Activated CD8-positive, alpha-beta memory T cell treated with anti-CD3 and anti-CD28 coated beads, Interleukin-2, amount 50 U/mL, for 1 hour (primary cell): ENCODE results near the gene ALX3.
"Not testable (repeated sequence)": the region's sequence is repeated elsewhere in the genome, so short reads cannot be mapped to it uniquely, and the experiment has no call there.

ENCODE experiments used
- DNase-seq: peaks from one replicate; pipeline ENCODE4 v3.0.0-alpha.2; 2020; ENCODE audit errors: extremely low read depth

Gene ALX3

DNA sequence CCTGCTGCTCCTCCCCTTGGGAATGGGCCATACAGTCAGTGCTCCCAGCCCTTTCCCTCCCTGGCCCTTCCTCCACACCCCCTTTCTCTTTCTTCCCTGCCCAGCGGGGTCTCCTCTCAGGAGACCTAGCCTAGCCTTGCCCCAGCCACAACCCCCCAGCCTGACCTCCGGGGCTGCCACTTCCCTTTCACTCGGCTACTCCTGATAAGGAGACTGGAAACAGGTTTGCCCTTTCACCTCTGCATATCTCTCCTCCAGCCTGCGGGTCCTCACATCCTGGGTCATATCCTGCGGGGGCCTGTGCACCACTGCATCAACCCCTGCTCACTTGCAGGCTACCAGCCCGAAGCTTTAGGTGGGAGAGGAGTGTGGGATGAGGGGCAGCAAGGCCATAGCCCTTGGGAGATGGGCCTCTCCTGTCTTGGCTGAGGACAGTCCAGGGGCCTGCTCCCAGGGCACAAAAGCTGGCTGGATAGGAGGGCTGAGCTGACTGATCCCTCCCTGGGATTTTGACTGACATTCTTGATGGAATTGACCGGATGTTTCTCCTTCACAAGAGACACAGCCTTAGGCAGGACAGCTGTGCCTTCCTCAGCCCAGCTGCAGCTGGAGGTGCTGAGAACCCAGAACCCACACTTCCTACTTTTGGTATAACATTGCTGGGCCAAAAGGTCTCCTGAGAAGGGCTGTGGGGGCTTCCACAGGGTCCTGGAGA, 19.2 kb upstream of the ALX3 start:
- no peak for DNase-seq

- DNase-seq = no peak
Measured at GRCh38 chr1:110088739-110089316, 18.4 kb upstream of the ALX3 start.

DNA sequence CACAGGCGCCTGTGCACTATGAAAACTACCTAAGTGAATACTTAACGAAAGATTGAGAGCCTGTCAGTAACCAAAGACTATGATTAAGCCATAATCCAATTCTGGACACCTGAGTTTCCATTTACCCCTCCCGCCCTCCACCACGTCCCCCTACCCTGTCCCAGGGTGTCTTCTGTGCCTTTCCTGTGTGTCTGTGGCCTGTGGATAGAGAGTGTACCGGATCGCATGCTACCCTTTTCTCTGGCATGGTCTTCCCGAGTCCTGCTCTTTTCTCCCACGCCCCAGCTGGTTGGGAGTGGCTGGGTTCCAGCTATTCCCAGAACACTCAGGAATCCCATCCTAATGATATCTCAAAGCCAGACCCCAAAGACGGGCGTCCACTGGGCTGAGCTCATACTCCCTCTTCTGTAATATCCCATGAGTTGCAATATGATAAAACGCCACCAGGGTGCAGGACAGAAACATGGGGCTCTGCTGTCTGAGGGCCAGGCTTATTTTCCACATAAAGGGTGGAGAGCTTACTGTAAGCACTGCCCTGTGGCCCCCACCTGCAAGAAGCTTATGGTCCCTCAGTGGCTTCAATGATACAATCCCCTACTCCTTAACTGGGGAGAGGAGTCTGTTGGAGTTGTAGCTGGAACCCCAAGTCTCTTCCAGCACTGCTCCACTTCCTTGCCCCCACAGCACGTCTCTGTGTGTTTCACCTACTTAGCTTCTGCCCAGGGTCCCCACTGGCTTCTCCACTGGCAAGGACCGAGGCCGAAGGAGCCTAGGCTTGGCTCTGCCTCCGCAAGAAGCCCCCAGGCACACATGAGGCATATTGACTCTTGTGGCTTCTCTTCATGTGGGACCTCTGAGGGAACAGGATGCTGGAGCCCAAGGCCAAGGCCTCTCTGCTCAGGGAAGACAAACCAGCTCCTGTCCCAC, 17.6 kb upstream of the ALX3 start:
- no peak for DNase-seq

DNA sequence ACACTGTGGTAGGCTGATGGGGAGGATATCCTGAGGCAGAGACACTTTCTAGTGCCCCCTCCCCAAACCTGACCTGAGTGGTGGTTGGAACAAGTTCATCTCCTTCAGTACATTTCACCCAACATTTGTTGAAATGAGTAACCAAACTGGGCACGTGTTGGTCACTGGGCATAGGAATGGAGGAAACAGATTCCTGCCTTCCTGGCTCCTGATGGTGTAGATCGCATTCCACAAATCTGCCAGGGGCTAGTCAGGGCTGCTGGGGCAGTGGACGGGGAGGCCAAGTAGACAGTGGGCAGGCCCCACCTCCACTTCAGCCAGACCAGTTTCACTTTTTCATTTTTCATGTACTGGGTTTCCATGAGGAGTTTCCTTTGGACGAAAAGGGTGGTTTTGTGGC, 16.5 kb upstream of the ALX3 start:
- no peak for DNase-seq

GRCh38 chr1:110085671-110086070, 15.2 kb upstream of the ALX3 start:
- DNase-seq = no peak

DNA sequence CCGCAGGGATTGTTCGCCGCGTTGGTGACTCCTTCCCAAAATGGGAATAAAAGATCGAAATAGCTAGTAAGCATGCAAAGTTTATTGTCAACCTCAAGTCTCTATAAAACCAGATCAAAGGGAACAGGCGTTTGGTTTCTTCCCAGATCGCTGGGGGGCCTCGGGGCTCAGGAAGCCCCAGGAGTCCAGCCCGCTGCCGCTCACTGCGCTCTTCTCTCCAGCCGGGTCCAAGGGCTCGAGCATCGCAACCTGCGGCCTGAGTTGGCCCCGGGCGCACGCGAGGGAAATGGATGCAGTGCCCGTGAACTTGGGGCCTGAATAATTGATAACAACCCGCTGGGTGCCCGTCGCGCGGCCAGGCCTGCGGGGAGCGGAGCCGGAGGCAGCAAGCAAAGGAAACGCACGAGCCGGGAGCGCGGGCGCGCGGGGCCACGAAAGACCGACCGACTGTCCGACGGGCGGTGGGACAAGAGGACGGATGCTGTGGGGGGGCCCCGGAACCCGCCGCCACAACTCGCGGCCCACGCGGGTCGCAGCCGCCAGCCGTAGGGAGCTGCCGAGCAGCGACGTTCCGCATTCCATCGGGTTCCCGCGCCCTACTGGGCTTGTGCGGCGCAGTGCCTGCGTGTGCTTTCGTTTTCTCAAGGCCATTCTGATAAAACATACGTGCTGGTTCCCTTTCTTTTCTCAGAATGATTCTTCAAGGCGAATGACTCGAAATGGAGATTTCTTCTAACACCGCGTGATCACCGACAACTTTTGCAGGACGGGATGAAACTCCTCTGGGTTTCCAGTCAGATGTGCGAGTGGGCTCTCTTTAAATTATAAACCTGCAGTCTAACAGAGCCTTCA, 14.0 kb upstream of the ALX3 start:
- no peak for DNase-seq

- DNase-seq = no peak
Measured at GRCh38 chr1:110083866-110084226, 13.4 kb upstream of the ALX3 start.

GRCh38 chr1:110083061-110083865, 12.8 kb upstream of the ALX3 start:
- DNase-seq = no peak

DNA sequence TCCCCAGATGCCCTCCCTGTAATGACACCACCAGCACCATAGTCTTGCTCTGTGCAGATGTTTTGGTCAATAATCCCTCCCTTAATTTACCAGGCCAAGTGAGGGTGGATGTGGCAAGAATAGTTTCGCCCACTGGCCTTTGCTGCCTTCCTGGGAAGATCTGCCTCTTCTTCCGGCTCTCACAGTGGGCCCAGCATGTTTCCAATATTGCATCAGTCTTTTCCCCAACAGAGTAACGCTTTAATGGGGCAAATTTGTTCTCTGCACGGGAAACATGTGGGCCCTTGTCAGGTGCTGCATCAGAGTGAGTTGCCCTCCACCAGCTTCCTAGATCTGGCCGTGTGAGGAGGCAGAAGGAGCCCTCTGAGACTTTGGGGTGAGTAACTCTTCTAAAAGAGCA, 12.0 kb upstream of the ALX3 start:
- no peak for DNase-seq

- no peak for DNase-seq
Measured at GRCh38 chr1:110081061-110081460, 10.6 kb upstream of the ALX3 start.

GRCh38 chr1:110079995-110080394, 9.5 kb upstream of the ALX3 start:
- DNase-seq = not testable (repeated sequence)

- no peak for DNase-seq
Measured at GRCh38 chr1:110076789-110077500, 6.5 kb upstream of the ALX3 start.

DNA sequence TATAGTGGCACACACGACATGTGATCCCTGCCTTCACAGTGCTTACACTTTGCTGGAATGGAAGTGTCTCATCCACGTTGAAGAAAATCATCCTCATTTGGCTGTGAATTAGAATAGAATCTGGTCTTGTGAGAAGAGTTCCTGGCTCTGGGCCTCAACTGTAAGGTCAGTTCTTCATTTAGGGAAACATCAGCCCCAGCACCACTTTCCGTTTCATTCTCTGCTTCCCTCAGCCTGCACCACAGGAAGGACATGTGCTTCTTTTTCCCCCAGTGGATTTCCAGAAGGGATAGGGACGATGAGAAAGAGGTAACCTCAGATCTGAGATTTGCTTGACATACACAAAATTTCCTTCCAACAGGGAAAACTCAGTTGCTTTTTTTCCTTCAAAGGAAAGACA, 3.7 kb upstream of the ALX3 start:
- no peak for DNase-seq

DNA sequence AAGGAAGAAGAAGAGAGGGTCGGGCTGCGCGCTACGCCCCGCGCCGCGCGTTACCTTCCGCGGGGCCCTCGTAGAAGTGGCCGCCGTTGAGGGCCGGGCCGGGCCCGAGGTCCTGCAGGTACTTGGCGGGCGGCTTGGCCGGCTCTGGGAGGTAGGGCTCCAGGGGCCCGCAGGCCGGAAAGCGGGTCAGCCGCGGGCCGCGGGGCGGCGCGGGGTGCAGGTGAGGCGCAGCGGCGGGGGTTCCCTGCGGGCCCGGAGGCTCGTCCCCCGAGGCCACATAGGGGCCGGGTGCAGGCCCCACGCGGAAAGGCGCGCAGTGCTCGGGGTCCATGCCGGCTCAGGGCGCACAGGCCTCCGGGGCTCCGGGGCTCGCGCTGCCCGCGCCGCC, 196 bp downstream of the ALX3 start:
- no peak for DNase-seq

- DNase-seq = no peak
Measured at GRCh38 chr1:110069404-110070281, 829 bp downstream of the ALX3 start.

- DNase-seq = no peak
Measured at GRCh38 chr1:110068646-110069403, 1.6 kb downstream of the ALX3 start.

GRCh38 chr1:110067893-110068645, 2.4 kb downstream of the ALX3 start:
- DNase-seq = no peak

- DNase-seq = no peak
Measured at GRCh38 chr1:110067479-110067892, 3.0 kb downstream of the ALX3 start.
